ENCODE results near the gene PCDH12.

The PCDH12 gene

GRCh38 chr5:141960018-141960417 lies 2.0 kb upstream of the PCDH12 start:
- Histone ChIP-seq H3K36me3 (ENCODE audit: control insufficient read depth, low read length) (no peaks in the 10 kb centered on the region), H3K4me3 (ENCODE audit: low read length) (no peak overlapping the region), H4K20me1 (ENCODE audit: control insufficient read depth, insufficient read depth, low read depth, low read length) (no peaks in the 10 kb centered on the region), H3K9me3 (ENCODE audit: control insufficient read depth, insufficient read depth, low read length) (no peaks in the 10 kb centered on the region), H3K4me1 (ENCODE audit: control insufficient read depth, low read length) (peaks cover 28% of the 10 kb centered on the region), H3K27me3 (ENCODE audit: control insufficient read depth, low read length) (no peaks in the 10 kb centered on the region), H3K27ac (ENCODE audit: low read depth, low read length) (no peak overlapping the region), H3K4me2 (ENCODE audit: low read length) (no peak overlapping the region), H3K9me2 (replicated peaks; ENCODE audit: control insufficient read depth, low read length) (no peaks in the 10 kb centered on the region), H3K79me2 (ENCODE audit: control insufficient read depth, low read length) (no peaks in the 10 kb centered on the region), H3F3A (ENCODE audit: control insufficient read depth, insufficient read depth) (no peaks in the 10 kb centered on the region)
- TF ChIP-seq CTCF (IDR thresholded peaks at IDR 0.05; ENCODE audit: low read depth, low read length, poor library complexity, severe bottlenecking) (peak; percentile 60), EZH2phosphoT487 (IDR thresholded peaks at IDR 0.05; ENCODE audit: borderline replicate concordance, low read length) (no peak)

GRCh38 chr5:141958546-141959172 lies 657 bp upstream of the PCDH12 start:
- no peaks in the 10 kb centered on the region for H3K79me2 ChIP-seq (ENCODE audit: control insufficient read depth, low read length)
- H3K4me2 ChIP-seq (ENCODE audit: low read length), result no peak overlapping the region
- H3K36me3 ChIP-seq (ENCODE audit: control insufficient read depth, low read length), result no peaks in the 10 kb centered on the region
- H3K4me3 ChIP-seq (ENCODE audit: low read length), result no peak overlapping the region
- peaks cover 28% of the 10 kb centered on the region for H3K4me1 ChIP-seq (ENCODE audit: control insufficient read depth, low read length)
- H3F3A ChIP-seq (ENCODE audit: control insufficient read depth, insufficient read depth), result no peaks in the 10 kb centered on the region
- TF ChIP-seq EZH2phosphoT487 (IDR thresholded peaks at IDR 0.05; ENCODE audit: borderline replicate concordance, low read length), result no peak
- no peak for TF ChIP-seq CTCF (IDR thresholded peaks at IDR 0.05; ENCODE audit: low read depth, low read length, poor library complexity, severe bottlenecking)
- no peaks in the 10 kb centered on the region for H3K9me2 ChIP-seq (replicated peaks; ENCODE audit: control insufficient read depth, low read length)
- no peaks in the 10 kb centered on the region for H3K9me3 ChIP-seq (ENCODE audit: control insufficient read depth, insufficient read depth, low read length)
- no peaks in the 10 kb centered on the region for H3K27me3 ChIP-seq (ENCODE audit: control insufficient read depth, low read length)
- no peak overlapping the region for H3K27ac ChIP-seq (ENCODE audit: low read depth, low read length)
- no peaks in the 10 kb centered on the region for H4K20me1 ChIP-seq (ENCODE audit: control insufficient read depth, insufficient read depth, low read depth, low read length)

GRCh38 chr5:141957367-141957996 lies 520 bp downstream of the PCDH12 start:
- Histone ChIP-seq H3K4me3 (ENCODE audit: low read length) (no peak overlapping the region), H3K27ac (ENCODE audit: low read depth, low read length) (no peak overlapping the region), H3F3A (ENCODE audit: control insufficient read depth, insufficient read depth) (no peaks in the 10 kb centered on the region), H3K79me2 (ENCODE audit: control insufficient read depth, low read length) (no peaks in the 10 kb centered on the region), H3K4me1 (ENCODE audit: control insufficient read depth, low read length) (peaks cover 28% of the 10 kb centered on the region), H3K4me2 (ENCODE audit: low read length) (no peak overlapping the region), H3K27me3 (ENCODE audit: control insufficient read depth, low read length) (peaks cover 8% of the 10 kb centered on the region; the same call in 1 of the 2 replicates), H4K20me1 (ENCODE audit: control insufficient read depth, insufficient read depth, low read depth, low read length) (no peaks in the 10 kb centered on the region), H3K9me2 (replicated peaks; ENCODE audit: control insufficient read depth, low read length) (no peaks in the 10 kb centered on the region), H3K36me3 (ENCODE audit: control insufficient read depth, low read length) (no peaks in the 10 kb centered on the region), H3K9me3 (ENCODE audit: control insufficient read depth, insufficient read depth, low read length) (no peaks in the 10 kb centered on the region)
- TF ChIP-seq EZH2phosphoT487 (IDR thresholded peaks at IDR 0.05; ENCODE audit: borderline replicate concordance, low read length), result no peak
- TF ChIP-seq CTCF (IDR thresholded peaks at IDR 0.05; ENCODE audit: low read depth, low read length, poor library complexity, severe bottlenecking), result no peak
